Panc1 (cell line): ENCODE results near the gene MICAL2. TPM values are rescaled to one million over a fixed set of nuclear protein-coding genes. Genes with fewer than 3 reads are reported as not detected.

Experiments
- ATAC-seq: fragments of 200-7000 bp; cut with Tn5 transposase; 2 replicates; pipeline ENCODE4 v1.9.1; 2020; ENCODE audit warnings: mild to moderate bottlenecking, moderate library complexity
- BruUV-seq: library from RNA; stranded (reverse); fragments of 400-500 nt; replicated peaks from 2 replicates; lab custom pipeline; 2021; lab: Mats Ljungman, UMichigan
- CTCF ChIA-PET: fragments of 300-600 bp; sonication (Branson Sonifier 250); formaldehyde crosslinking; loops from one replicate; lab custom pipeline; 2022; ENCODE audit warnings: antibody characterized with exemption; lab: Charles Lee
- POLR2A ChIA-PET: fragments of 300-600 bp; sonication (Branson Sonifier 250); formaldehyde crosslinking; loops from one replicate; lab custom pipeline; 2022; ENCODE audit warnings: antibody characterized with exemption; lab: Charles Lee
- DNase-seq: peaks from one replicate; pipeline ENCODE4 v3.0.0-alpha.2; 2010; ENCODE audit warnings: low read depth, low spot score
- H3K27ac ChIP-seq: 2 replicates; pipeline ENCODE4 v1.5.1; 2011; ENCODE audit warnings: mild to moderate bottlenecking, low read length, inconsistent platforms
- H3K27me3 ChIP-seq: fragments of 200-500 bp; sonication (Bioruptor generic); 2 replicates; pipeline ENCODE4 v1.6.0; 2014; ENCODE audit warnings: low read length, inconsistent platforms; ENCODE audit not compliant: control insufficient read depth, insufficient read depth
- H3K36me3 ChIP-seq: fragments of 200-500 bp; sonication (Bioruptor generic); 2 replicates; pipeline ENCODE4 v1.5.1; 2014; ENCODE audit warnings: inconsistent platforms, mild to moderate bottlenecking, low read length, moderate library complexity; ENCODE audit not compliant: control insufficient read depth, insufficient read depth
- H3K4me1 ChIP-seq: 2 replicates; pipeline ENCODE4 v1.5.1; 2011; ENCODE audit warnings: inconsistent platforms, mild to moderate bottlenecking, low read length, moderate library complexity; ENCODE audit not compliant: control insufficient read depth, insufficient read depth
- H3K4me3 ChIP-seq, 2 experiments: 2 replicates each; pipeline ENCODE4 v1.5.1; 2011 to 2012; ENCODE audit warnings: low read depth in 2 of 2, low read length in 2 of 2, mild to moderate bottlenecking in 2 of 2, inconsistent platforms in 1 of 2, moderate library complexity in 1 of 2
- H3K9me3 ChIP-seq: fragments of 200-500 bp; sonication (Bioruptor generic); 2 replicates; pipeline ENCODE4 v1.5.1; 2014; ENCODE audit warnings: low read depth, mild to moderate bottlenecking, inconsistent platforms, low read length, moderate library complexity; ENCODE audit not compliant: control insufficient read depth, insufficient read depth
- POLR2AphosphoS5 ChIP-seq: IDR thresholded peaks from 2 replicates; pipeline ENCODE4 v1.6.1; 2012; ENCODE audit warnings: mild to moderate bottlenecking, low read depth, low read length, moderate library complexity
- REST ChIP-seq, 2 experiments: IDR thresholded peaks; 2 replicates each; pipeline ENCODE4 v1.6.1; 2011 to 2012; ENCODE audit warnings: low read depth in 2 of 2, control low read depth in 1 of 2, low read length in 1 of 2, mild to moderate bottlenecking in 1 of 2, moderate library complexity in 1 of 2; ENCODE audit not compliant: insufficient read depth in 1 of 2
- SIN3A ChIP-seq: IDR thresholded peaks from 2 replicates; pipeline ENCODE4 v1.6.1; 2012; ENCODE audit warnings: low read depth, mild to moderate bottlenecking, low read length, moderate library complexity, borderline replicate concordance; ENCODE audit not compliant: insufficient read depth
- TCF7L2 ChIP-seq: IDR thresholded peaks from 2 replicates; pipeline ENCODE4 v1.6.1; 2011; ENCODE audit warnings: mild to moderate bottlenecking, low read depth, low read length, inconsistent platforms
- in situ Hi-C: cut with HindIII; loops from 2 replicates; pipeline ENCODE4 v1.10.0; 2016; ENCODE audit warnings: low sequenced_read_pairs, low pct_unique_long_range_greater_than_20kb
- intact Hi-C: fragments of 100-400 bp; cut with micrococcal nuclease; formaldehyde crosslinking; loops from one replicate; pipeline ENCODE4 v1.10.0; 2022; ENCODE audit not compliant: unreplicated experiment
- total RNA-seq: library from RNA; stranded (reverse); gene quantifications from one replicate; pipeline ENCODE4 v1.2.1, GENCODE V29; 2021; ENCODE audit not compliant: unreplicated experiment
- TF ChIP-seq, protein P1 (sequence below): fragments of 450-650 bp; IDR thresholded peaks from 2 replicates; pipeline ENCODE4 v1.5.1; 2017; ENCODE audit warnings: mild to moderate bottlenecking

Gene MICAL2
- total RNA-seq, 1 experiment from 2014 or later, result 199 TPM

- peaks cover 2% of the 10 kb centered on the region; the same call in 1 of the 2 replicates for H3K36me3 ChIP-seq
- intact Hi-C loops, result no loop called here
- no peak for TF ChIP-seq SIN3A
- TF ChIP-seq POLR2AphosphoS5, result no peak
Measured at GRCh38 chr11:12221051-12221535, 110.7 kb downstream of the MICAL2 start.

GRCh38 chr11:12222055-12222792 is 111.8 kb downstream of the MICAL2 start:
- POLR2A ChIA-PET, result no interaction called here
- in situ Hi-C loops (no loop called here), intact Hi-C loops (no loop called here)
- BruUV-seq, result no TSS peak
- H3K9me3 ChIP-seq, result no peaks in the 10 kb centered on the region
- CTCF ChIA-PET, result no interaction called here
- H3K4me3 ChIP-seq, result no peak overlapping the region
- no peak for TF ChIP-seq SIN3A
- no peak for TF ChIP-seq POLR2AphosphoS5
- TF ChIP-seq, protein P1, sequence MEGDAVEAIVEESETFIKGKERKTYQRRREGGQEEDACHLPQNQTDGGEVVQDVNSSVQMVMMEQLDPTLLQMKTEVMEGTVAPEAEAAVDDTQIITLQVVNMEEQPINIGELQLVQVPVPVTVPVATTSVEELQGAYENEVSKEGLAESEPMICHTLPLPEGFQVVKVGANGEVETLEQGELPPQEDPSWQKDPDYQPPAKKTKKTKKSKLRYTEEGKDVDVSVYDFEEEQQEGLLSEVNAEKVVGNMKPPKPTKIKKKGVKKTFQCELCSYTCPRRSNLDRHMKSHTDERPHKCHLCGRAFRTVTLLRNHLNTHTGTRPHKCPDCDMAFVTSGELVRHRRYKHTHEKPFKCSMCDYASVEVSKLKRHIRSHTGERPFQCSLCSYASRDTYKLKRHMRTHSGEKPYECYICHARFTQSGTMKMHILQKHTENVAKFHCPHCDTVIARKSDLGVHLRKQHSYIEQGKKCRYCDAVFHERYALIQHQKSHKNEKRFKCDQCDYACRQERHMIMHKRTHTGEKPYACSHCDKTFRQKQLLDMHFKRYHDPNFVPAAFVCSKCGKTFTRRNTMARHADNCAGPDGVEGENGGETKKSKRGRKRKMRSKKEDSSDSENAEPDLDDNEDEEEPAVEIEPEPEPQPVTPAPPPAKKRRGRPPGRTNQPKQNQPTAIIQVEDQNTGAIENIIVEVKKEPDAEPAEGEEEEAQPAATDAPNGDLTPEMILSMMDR, result no peak
- no peak for TF ChIP-seq TCF7L2
- no peak for TF ChIP-seq REST (IDR thresholded peaks at IDR 0.05; ENCODE audit: insufficient read depth in 1 of 2, low read depth in 2 of 2, low read length in 1 of 2)
- no peak for DNase-seq
- no peaks in the 10 kb centered on the region for H3K4me1 ChIP-seq
- H3K27me3 ChIP-seq, result no peaks in the 10 kb centered on the region
- H3K36me3 ChIP-seq, result peaks cover 2% of the 10 kb centered on the region; the same call in 1 of the 2 replicates
- no peak for ATAC-seq
- no peak overlapping the region for H3K27ac ChIP-seq

More at GRCh38 chr11:12221051-12221535, 110.7 kb downstream of the MICAL2 start:
- ChIA-PET POLR2A (no interaction called here), CTCF (no interaction called here)
- ATAC-seq, result no peak
- Histone ChIP-seq H3K4me1 (no peaks in the 10 kb centered on the region), H3K9me3 (no peaks in the 10 kb centered on the region), H3K27ac (no peak overlapping the region), H3K4me3 (no peak overlapping the region), H3K27me3 (no peaks in the 10 kb centered on the region)
- BruUV-seq, result no TSS peak
- DNase-seq, result no peak
- in situ Hi-C loops, result no loop called here
